CD14-positive monocyte (primary cell): Measurements from ENCODE around the gene AVL9. TPM values are rescaled to one million over a fixed set of nuclear protein-coding genes. Genes with fewer than 3 reads are reported as not detected.

Experiments
- DNase-seq, 3 donors: peaks; one replicate each; pipeline ENCODE4 v3.0.0-alpha.2; 2011 to 2022
- H2AFZ ChIP-seq: 2 replicates; pipeline ENCODE4 v1.6.0; 2012; ENCODE audit warnings: mild to moderate bottlenecking, low read depth, low read length, inconsistent platforms; ENCODE audit not compliant: insufficient read depth, poor library complexity, severe bottlenecking
- H3K27ac ChIP-seq, 2 donors: 1 replicate in 1 of 2; 2 replicates in 1 of 2; pipeline ENCODE4 v1.5.1; 2012 to 2013; ENCODE audit warnings: low read length in 2 of 2, control low read depth in 1 of 2, inconsistent platforms in 1 of 2, low read depth in 1 of 2, mild to moderate bottlenecking in 1 of 2
- H3K27me3 ChIP-seq, 2 donors: one replicate each; pipeline versions ENCODE4 v1.6.0 to v1.6.1; 2011 to 2013; ENCODE audit warnings: low read length in 2 of 2; ENCODE audit not compliant: control insufficient read depth in 2 of 2, insufficient read depth in 2 of 2
- H3K36me3 ChIP-seq, 2 donors: replicated peaks in 1 of 2; 1 replicate in 1 of 2; 2 replicates in 1 of 2; pipeline versions ENCODE4 v1.5.1 to v1.6.1; 2012 to 2013; ENCODE audit warnings: low read length in 2 of 2, control low read depth in 1 of 2, inconsistent platforms in 1 of 2, mild to moderate bottlenecking in 1 of 2; ENCODE audit not compliant: insufficient read depth in 2 of 2, control insufficient read depth in 1 of 2
- H3K4me1 ChIP-seq, 2 donors: 1 replicate in 1 of 2; 2 replicates in 1 of 2; pipeline versions ENCODE4 v1.5.1 to v1.6.1; 2012 to 2013; ENCODE audit warnings: low read length in 2 of 2, control low read depth in 1 of 2, inconsistent platforms in 1 of 2, mild to moderate bottlenecking in 1 of 2, moderate library complexity in 1 of 2; ENCODE audit not compliant: insufficient read depth in 2 of 2, control insufficient read depth in 1 of 2
- H3K4me2 ChIP-seq: replicated peaks from 2 replicates; pipeline ENCODE3; 2012; ENCODE audit warnings: low read length, moderate library complexity, mild to moderate bottlenecking; ENCODE audit not compliant: poor library complexity, severe bottlenecking; ENCODE audit errors: extremely low read depth
- H3K4me3 ChIP-seq, 3 experiments: fragments of 200-600 bp in 1 of 3; sonication (generic) in 1 of 3; replicated peaks in 1 of 3; 1 replicate in 2 of 3; 2 replicates in 1 of 3; pipeline ENCODE4 v1.5.1; 2011 to 2013; ENCODE audit warnings: low read length in 3 of 3, mild to moderate bottlenecking in 3 of 3, control low read depth in 2 of 3, low read depth in 2 of 3, inconsistent platforms in 1 of 3, moderate library complexity in 1 of 3
- H3K79me2 ChIP-seq: 2 replicates; pipeline ENCODE4 v1.6.0; 2012; ENCODE audit warnings: mild to moderate bottlenecking, control low read depth, inconsistent platforms, low read length, moderate library complexity; ENCODE audit not compliant: insufficient read depth
- H3K9ac ChIP-seq: 2 replicates; pipeline ENCODE4 v1.6.0; 2017; ENCODE audit warnings: low read length, mild to moderate bottlenecking; ENCODE audit not compliant: insufficient read depth, poor library complexity, severe bottlenecking
- H3K9me3 ChIP-seq, 2 donors: replicated peaks in 1 of 2; 1 replicate in 1 of 2; 2 replicates in 1 of 2; pipeline versions ENCODE4 v1.5.1 to v1.6.1; 2012 to 2013; ENCODE audit warnings: low read length in 2 of 2, control low read depth in 1 of 2; ENCODE audit not compliant: control insufficient read depth in 1 of 2, insufficient read depth in 1 of 2
- H4K20me1 ChIP-seq: 2 replicates; pipeline ENCODE4 v1.6.0; 2012; ENCODE audit warnings: mild to moderate bottlenecking, low read length, control low read depth, moderate library complexity; ENCODE audit not compliant: insufficient read depth
- H3K27ac Mint-ChIP-seq, 7 donors: one replicate each; pipeline ENCODE4 v1.8.0; 2020; ENCODE audit warnings: mild to moderate bottlenecking in 7 of 7, mixed read lengths in 7 of 7, moderate library complexity in 6 of 7, inconsistent platforms in 2 of 7
- H3K27me3 Mint-ChIP-seq, 3 donors: one replicate each; pipeline ENCODE4 v1.8.0; 2021 to 2022; ENCODE audit warnings: low read depth in 3 of 3, mild to moderate bottlenecking in 3 of 3, mixed read lengths in 3 of 3, moderate library complexity in 3 of 3, inconsistent platforms in 1 of 3
- H3K36me3 Mint-ChIP-seq, 2 donors: one replicate each; pipeline ENCODE4 v1.8.0; 2020; ENCODE audit warnings: mixed read lengths in 2 of 2, inconsistent platforms in 1 of 2, mild to moderate bottlenecking in 1 of 2
- H3K4me1 Mint-ChIP-seq: one replicate; pipeline ENCODE4 v1.8.0; 2020; ENCODE audit warnings: mild to moderate bottlenecking, mixed read lengths
- H3K4me3 Mint-ChIP-seq, 2 donors: one replicate each; pipeline ENCODE4 v1.8.0; 2020; ENCODE audit warnings: mild to moderate bottlenecking in 2 of 2, mixed read lengths in 2 of 2, moderate library complexity in 1 of 2
- H3K9me3 Mint-ChIP-seq, 7 donors: one replicate each; pipeline ENCODE4 v1.8.0; 2020 to 2022; ENCODE audit warnings: mixed read lengths in 7 of 7, mild to moderate bottlenecking in 6 of 7, moderate library complexity in 6 of 7, inconsistent platforms in 2 of 7
- CTCF ChIP-seq: fragments of 200-600 bp; IDR thresholded peaks from one replicate; pipeline ENCODE4 v1.8.0; 2022; ENCODE audit warnings: antibody characterized with exemption, mild to moderate bottlenecking
- WGBS: methylation state at CpG from one replicate; pipeline ENCODE4 v1.1.5; 2013; ENCODE audit warnings: missing lambda C conversion rate; ENCODE audit not compliant: insufficient coverage; 5-methylcytosine and 5-hydroxymethylcytosine counted together
- intact Hi-C, 2 donors: fragments of 100-400 bp; cut with micrococcal nuclease; formaldehyde crosslinking; loops; one replicate each; pipeline versions ENCODE4 v1.15.0 to v1.15.1; 2023
- polyA plus RNA-seq, 3 donors: library from polyadenylated mRNA; depleted of rRNA in 1 of 3; unstranded in 2 of 3; stranded (reverse) in 1 of 3; fragments of 300-500 nt in 2 of 3; fragments of >200 nt in 1 of 3; fragmentation: Illumina TruSeq in 2 of 3; gene quantifications; 1 replicate in 2 of 3; 2 replicates in 1 of 3; pipeline ENCODE4 v1.2.3, GENCODE V29; 2012 to 2021

The AVL9 gene
- polyA plus RNA-seq, 3 donors: 16.3 to 17.1 (median 16.8) TPM

- Mint-ChIP-seq H3K4me1 (no peaks in the 10 kb centered on the region), H3K27ac (no peak overlapping the region), H3K4me3 (no peak overlapping the region), H3K9me3 (peaks cover 3 to 19% (median 7%) of the 10 kb centered on the region in 7 donors), H3K27me3 (peaks cover 0 to 3% (median 2%) of the 10 kb centered on the region in 3 donors), H3K36me3 (no peaks in the 10 kb centered on the region)
- no peak overlapping the region for H3K4me3 ChIP-seq
- H3K79me2 ChIP-seq: no peaks in the 10 kb centered on the region
- WGBS: 60% methylated on average over 1 of the region's 8 CpGs
- no peaks in the 10 kb centered on the region for H4K20me1 ChIP-seq
- no peak for TF ChIP-seq CTCF
- no peaks in the 10 kb centered on the region for H3K36me3 ChIP-seq
- no peaks in the 10 kb centered on the region for H3K27me3 ChIP-seq
- intact Hi-C loops: no loop called here
- no peaks in the 10 kb centered on the region for H3K4me1 ChIP-seq
- no peak for DNase-seq
- peaks cover 0 to 15% of the 10 kb centered on the region in 2 donors for H3K9me3 ChIP-seq
- no peak overlapping the region for H3K27ac ChIP-seq
- H3K4me2 ChIP-seq: no peak overlapping the region
- no peak overlapping the region for H3K9ac ChIP-seq
- no peak overlapping the region for H2AFZ ChIP-seq
Measured at GRCh38 chr7:32453341-32454011, 41.8 kb upstream of the AVL9 start.

DNA sequence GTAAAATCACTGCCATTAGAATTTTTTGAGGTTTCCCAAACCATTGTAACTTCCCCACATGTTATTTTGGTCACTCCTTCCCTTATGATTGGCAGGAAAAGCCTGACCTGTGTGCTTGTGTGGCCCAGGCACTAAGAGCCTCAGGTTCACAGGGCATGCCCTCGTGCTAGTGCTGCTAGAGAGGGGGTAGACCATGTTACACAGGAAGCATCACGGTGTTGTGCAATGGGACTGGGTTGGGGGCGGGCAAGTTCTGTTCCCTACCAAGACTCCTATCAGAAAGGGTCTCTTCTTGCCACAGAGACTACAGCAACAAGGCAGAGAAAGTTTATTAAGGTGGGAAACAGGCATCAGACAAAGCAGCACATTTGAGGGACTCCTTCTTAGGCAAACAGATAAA, 37.3 kb upstream of the AVL9 start:
- Mint-ChIP-seq H3K36me3 (no peaks in the 10 kb centered on the region), H3K4me3 (no peak overlapping the region), H3K9me3 (peaks cover 0 to 5% (median 0%) of the 10 kb centered on the region in 7 donors), H3K27me3 (peaks cover 0 to 2% (median 2%) of the 10 kb centered on the region in 3 donors), H3K27ac (no peak overlapping the region), H3K4me1 (no peaks in the 10 kb centered on the region)
- Histone ChIP-seq H3K4me3 (no peak overlapping the region), H3K4me1 (no peaks in the 10 kb centered on the region), H2AFZ (no peak overlapping the region), H4K20me1 (no peaks in the 10 kb centered on the region), H3K79me2 (no peaks in the 10 kb centered on the region), H3K27me3 (no peaks in the 10 kb centered on the region), H3K9ac (no peak overlapping the region), H3K36me3 (no peaks in the 10 kb centered on the region), H3K4me2 (no peak overlapping the region), H3K27ac (no peak overlapping the region), H3K9me3 (peaks cover 0 to 7% of the 10 kb centered on the region in 2 donors)
- no peak for DNase-seq
- 0% methylated on average over 1 of the region's 3 CpGs for WGBS
- intact Hi-C loops: no loop called here
- no peak for TF ChIP-seq CTCF
